HFF-Myc (cell line): ENCODE data around the gene ACOT7.
"Not testable (repeated sequence)": the region's sequence is repeated elsewhere in the genome, so short reads cannot be mapped to it uniquely, and the experiment has no call there.

Experiments
- DNase-seq: peaks from one replicate; pipeline ENCODE4 v3.0.0-alpha.2; 2011; ENCODE audit warnings: low read depth; ENCODE audit errors: extremely low read depth
- H3K4me3 ChIP-seq: replicated peaks from 2 replicates; pipeline ENCODE4 v1.5.1; 2011; ENCODE audit warnings: low read depth, mild to moderate bottlenecking, control low read depth, low read length
- CTCF ChIP-seq: IDR thresholded peaks from 2 replicates; pipeline ENCODE4 v1.5.1; 2012; ENCODE audit warnings: mild to moderate bottlenecking, low read depth, low read length, control low read depth; ENCODE audit errors: missing control alignments

ACOT7 gene

GRCh38 chr1:6233376-6233775 lies 160.2 kb downstream of the ACOT7 start:
- no peak for TF ChIP-seq CTCF
- no peak for DNase-seq
- no peak overlapping the region for H3K4me3 ChIP-seq

GRCh38 chr1:6225651-6226050 lies 167.9 kb downstream of the ACOT7 start:
- no peak for TF ChIP-seq CTCF
- no peak overlapping the region for H3K4me3 ChIP-seq
- DNase-seq = no peak

DNA sequence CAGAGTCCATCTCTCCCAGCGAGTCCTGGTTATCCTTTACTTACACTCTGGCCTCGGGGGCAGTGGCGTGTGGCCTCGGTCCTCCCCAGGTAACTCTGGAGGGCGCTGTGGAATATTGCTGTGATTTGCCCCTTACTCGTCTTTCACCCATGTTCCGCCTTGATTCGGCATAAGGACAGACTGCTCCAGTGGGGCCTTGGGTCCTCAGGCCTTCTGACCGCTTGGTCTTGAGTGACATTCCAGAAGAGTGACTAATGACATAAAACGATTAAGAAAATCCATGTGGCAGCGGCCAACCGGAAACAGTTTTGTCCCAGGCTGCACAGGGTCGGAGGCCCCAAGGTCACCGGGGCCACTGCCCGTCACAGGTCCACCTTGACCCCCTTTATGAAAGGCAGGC lies 168.8 kb downstream of the ACOT7 start:
- TF ChIP-seq CTCF = no peak
- no peak for DNase-seq
- no peak overlapping the region for H3K4me3 ChIP-seq

- no peak overlapping the region for H3K4me3 ChIP-seq
- no peak for DNase-seq
- TF ChIP-seq CTCF = no peak
These were observed 169.9 kb downstream of the ACOT7 start for GRCh38 chr1:6223617-6224016.

- H3K4me3 ChIP-seq = no peak overlapping the region
- DNase-seq = no peak
- no peak for TF ChIP-seq CTCF
These were observed 170.9 kb downstream of the ACOT7 start for GRCh38 chr1:6222636-6223035.

GRCh38 chr1:6221210-6221784 lies 172.3 kb downstream of the ACOT7 start:
- TF ChIP-seq CTCF = no peak
- H3K4me3 ChIP-seq = no peak overlapping the region

GRCh38 chr1:6220236-6220635 lies 173.3 kb downstream of the ACOT7 start:
- no peak for TF ChIP-seq CTCF
- H3K4me3 ChIP-seq = no peak overlapping the region
- DNase-seq = no peak

More at GRCh38 chr1:6221210-6221784, 172.3 kb downstream of the ACOT7 start:
- no peak for DNase-seq

DNA sequence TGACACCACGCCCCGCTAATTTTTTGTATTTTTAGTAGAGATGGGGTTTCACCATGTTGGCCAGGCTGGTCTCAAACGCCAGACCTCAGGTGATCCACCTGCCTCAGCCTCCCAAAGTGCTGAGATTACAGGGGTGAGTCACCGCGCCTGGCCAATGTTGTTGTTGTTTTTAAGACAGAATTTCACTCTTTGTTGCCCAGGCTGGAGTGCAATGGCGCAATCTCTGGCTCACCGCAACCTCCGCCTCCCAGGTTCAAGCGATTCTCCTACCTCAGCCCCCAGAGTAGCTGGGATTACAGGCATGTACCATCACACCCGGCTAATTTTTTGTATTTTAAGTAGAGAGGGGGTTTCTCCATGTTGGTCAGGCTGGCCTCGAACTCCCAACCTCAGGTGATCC lies 173.9 kb downstream of the ACOT7 start:
- DNase-seq, H3K4me3 ChIP-seq: not testable (repeated sequence)
